H1 (cell line): ENCODE measurements around the gene TGFA. TPM values are rescaled to one million over a fixed set of nuclear protein-coding genes. Genes with fewer than 3 reads are reported as not detected.

ENCODE experiments used
- BACH1 ChIP-seq: IDR thresholded peaks from 2 replicates; pipeline ENCODE4 v1.6.1; 2012; ENCODE audit warnings: low read length, improper control_type of control experiment
- BRCA1 ChIP-seq: IDR thresholded peaks from 2 replicates; pipeline ENCODE4 v1.6.1; 2012; ENCODE audit warnings: low read depth, low read length, improper control_type of control experiment
- KDM4A ChIP-seq: IDR thresholded peaks from one replicate; pipeline ENCODE4 v1.7.1; 2012; ENCODE audit warnings: low read depth, mild to moderate bottlenecking, moderate library complexity, low read length, inconsistent platforms; ENCODE audit not compliant: severe bottlenecking
- TBP ChIP-seq: IDR thresholded peaks from 2 replicates; pipeline ENCODE4 v1.6.1; 2011; ENCODE audit warnings: low read depth, low read length, improper control_type of control experiment
- TCF12 ChIP-seq: IDR thresholded peaks from 2 replicates; pipeline ENCODE4 v1.6.1; 2011; ENCODE audit warnings: low read depth, mild to moderate bottlenecking, low read length
- polyA plus RNA-seq, 7 experiments: library from polyadenylated mRNA; depleted of rRNA in 3 of 7; stranded (reverse) in 5 of 7; unstranded in 2 of 7; fragments of >200 nt in 5 of 7; fragments of 200-250 nt in 2 of 7; gene quantifications; 1 replicate in 5 of 7; 2 replicates in 1 of 7; 4 replicates in 1 of 7; pipeline versions ENCODE4 v1.2.1 to v1.2.3, GENCODE V29; 2011 to 2013; ENCODE audit warnings: missing spikeins in 2 of 7, mixed read lengths in 2 of 7
- total RNA-seq: library from RNA; stranded (reverse); fragmentation: NEBNext Ultra II Directional; extraction: Animal tissue kit (Norgen Biotek cat#: 25700); gene quantifications from 2 replicates; pipeline ENCODE4 v1.2.1, GENCODE V29; 2021
- TF ChIP-seq, protein P1 (sequence below): fragments of 300-600 bp; sonication (generic); IDR thresholded peaks from 2 replicates; pipeline ENCODE4 v1.7.1; 2012; ENCODE audit warnings: low read length, moderate library complexity, mild to moderate bottlenecking, inconsistent platforms; ENCODE audit not compliant: insufficient replicate concordance
- TF ChIP-seq, protein P2 (sequence below): IDR thresholded peaks from 2 replicates; pipeline ENCODE4 v1.6.1; 2012; ENCODE audit warnings: inconsistent platforms

TGFA gene
- total and polyA plus RNA-seq, 2 of the 8 experiments (the other 6 are each of a cell fraction or from before 2014, with no cell fraction given) = 1.8 to 3.7 TPM

DNA sequence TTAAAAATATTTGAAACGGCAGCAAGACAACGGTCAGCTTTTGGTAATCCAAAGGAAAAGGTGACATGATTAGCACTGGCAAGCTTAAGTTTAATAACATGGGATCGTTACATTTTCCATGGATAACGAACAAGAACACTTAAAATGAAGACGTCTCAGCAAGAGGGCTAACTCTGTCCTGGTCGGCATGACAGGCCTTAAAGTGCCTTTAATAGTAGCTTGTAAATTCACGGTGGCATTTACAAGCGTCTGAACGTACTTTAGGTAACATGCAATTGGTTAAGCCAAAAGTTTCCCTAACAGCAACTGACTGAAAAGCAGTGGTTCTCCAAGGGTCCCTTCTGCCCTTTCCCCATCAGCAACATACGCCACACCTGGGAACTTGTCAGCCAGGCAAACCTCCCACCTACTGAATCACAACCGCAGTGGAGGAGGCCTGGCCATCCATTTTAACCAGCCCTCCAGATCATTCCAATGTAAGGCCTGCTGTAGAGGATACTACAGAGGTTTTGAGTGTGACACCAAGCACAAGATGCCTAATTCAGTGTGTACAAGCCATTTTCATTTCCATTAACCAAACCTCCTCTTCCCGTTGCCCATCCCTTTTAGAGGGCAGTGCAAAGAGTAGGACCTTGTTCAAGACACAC, 4.4 kb downstream of the TGFA start (continued):
- TF ChIP-seq, protein P1, sequence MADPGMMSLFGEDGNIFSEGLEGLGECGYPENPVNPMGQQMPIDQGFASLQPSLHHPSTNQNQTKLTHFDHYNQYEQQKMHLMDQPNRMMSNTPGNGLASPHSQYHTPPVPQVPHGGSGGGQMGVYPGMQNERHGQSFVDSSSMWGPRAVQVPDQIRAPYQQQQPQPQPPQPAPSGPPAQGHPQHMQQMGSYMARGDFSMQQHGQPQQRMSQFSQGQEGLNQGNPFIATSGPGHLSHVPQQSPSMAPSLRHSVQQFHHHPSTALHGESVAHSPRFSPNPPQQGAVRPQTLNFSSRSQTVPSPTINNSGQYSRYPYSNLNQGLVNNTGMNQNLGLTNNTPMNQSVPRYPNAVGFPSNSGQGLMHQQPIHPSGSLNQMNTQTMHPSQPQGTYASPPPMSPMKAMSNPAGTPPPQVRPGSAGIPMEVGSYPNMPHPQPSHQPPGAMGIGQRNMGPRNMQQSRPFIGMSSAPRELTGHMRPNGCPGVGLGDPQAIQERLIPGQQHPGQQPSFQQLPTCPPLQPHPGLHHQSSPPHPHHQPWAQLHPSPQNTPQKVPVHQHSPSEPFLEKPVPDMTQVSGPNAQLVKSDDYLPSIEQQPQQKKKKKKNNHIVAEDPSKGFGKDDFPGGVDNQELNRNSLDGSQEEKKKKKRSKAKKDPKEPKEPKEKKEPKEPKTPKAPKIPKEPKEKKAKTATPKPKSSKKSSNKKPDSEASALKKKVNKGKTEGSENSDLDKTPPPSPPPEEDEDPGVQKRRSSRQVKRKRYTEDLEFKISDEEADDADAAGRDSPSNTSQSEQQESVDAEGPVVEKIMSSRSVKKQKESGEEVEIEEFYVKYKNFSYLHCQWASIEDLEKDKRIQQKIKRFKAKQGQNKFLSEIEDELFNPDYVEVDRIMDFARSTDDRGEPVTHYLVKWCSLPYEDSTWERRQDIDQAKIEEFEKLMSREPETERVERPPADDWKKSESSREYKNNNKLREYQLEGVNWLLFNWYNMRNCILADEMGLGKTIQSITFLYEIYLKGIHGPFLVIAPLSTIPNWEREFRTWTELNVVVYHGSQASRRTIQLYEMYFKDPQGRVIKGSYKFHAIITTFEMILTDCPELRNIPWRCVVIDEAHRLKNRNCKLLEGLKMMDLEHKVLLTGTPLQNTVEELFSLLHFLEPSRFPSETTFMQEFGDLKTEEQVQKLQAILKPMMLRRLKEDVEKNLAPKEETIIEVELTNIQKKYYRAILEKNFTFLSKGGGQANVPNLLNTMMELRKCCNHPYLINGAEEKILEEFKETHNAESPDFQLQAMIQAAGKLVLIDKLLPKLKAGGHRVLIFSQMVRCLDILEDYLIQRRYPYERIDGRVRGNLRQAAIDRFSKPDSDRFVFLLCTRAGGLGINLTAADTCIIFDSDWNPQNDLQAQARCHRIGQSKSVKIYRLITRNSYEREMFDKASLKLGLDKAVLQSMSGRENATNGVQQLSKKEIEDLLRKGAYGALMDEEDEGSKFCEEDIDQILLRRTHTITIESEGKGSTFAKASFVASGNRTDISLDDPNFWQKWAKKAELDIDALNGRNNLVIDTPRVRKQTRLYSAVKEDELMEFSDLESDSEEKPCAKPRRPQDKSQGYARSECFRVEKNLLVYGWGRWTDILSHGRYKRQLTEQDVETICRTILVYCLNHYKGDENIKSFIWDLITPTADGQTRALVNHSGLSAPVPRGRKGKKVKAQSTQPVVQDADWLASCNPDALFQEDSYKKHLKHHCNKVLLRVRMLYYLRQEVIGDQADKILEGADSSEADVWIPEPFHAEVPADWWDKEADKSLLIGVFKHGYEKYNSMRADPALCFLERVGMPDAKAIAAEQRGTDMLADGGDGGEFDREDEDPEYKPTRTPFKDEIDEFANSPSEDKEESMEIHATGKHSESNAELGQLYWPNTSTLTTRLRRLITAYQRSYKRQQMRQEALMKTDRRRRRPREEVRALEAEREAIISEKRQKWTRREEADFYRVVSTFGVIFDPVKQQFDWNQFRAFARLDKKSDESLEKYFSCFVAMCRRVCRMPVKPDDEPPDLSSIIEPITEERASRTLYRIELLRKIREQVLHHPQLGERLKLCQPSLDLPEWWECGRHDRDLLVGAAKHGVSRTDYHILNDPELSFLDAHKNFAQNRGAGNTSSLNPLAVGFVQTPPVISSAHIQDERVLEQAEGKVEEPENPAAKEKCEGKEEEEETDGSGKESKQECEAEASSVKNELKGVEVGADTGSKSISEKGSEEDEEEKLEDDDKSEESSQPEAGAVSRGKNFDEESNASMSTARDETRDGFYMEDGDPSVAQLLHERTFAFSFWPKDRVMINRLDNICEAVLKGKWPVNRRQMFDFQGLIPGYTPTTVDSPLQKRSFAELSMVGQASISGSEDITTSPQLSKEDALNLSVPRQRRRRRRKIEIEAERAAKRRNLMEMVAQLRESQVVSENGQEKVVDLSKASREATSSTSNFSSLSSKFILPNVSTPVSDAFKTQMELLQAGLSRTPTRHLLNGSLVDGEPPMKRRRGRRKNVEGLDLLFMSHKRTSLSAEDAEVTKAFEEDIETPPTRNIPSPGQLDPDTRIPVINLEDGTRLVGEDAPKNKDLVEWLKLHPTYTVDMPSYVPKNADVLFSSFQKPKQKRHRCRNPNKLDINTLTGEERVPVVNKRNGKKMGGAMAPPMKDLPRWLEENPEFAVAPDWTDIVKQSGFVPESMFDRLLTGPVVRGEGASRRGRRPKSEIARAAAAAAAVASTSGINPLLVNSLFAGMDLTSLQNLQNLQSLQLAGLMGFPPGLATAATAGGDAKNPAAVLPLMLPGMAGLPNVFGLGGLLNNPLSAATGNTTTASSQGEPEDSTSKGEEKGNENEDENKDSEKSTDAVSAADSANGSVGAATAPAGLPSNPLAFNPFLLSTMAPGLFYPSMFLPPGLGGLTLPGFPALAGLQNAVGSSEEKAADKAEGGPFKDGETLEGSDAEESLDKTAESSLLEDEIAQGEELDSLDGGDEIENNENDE = no peak
- TF ChIP-seq, protein P2, sequence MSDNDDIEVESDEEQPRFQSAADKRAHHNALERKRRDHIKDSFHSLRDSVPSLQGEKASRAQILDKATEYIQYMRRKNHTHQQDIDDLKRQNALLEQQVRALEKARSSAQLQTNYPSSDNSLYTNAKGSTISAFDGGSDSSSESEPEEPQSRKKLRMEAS = no peak
- no peak for TF ChIP-seq BACH1
- no peak for TF ChIP-seq KDM4A
- TF ChIP-seq TCF12 = no peak
- TF ChIP-seq TBP = no peak
- TF ChIP-seq BRCA1 = no peak
